ENCODE measurements around the gene PRUNE2. TPM values are rescaled to one million over a fixed set of nuclear protein-coding genes. Genes with fewer than 3 reads are reported as not detected.

PRUNE2 gene
- total and polyA plus RNA-seq, 2 of the 8 experiments (the other 6 are each of a cell fraction or from before 2014, with no cell fraction given), result 5.5 to 13.3 TPM

DNA sequence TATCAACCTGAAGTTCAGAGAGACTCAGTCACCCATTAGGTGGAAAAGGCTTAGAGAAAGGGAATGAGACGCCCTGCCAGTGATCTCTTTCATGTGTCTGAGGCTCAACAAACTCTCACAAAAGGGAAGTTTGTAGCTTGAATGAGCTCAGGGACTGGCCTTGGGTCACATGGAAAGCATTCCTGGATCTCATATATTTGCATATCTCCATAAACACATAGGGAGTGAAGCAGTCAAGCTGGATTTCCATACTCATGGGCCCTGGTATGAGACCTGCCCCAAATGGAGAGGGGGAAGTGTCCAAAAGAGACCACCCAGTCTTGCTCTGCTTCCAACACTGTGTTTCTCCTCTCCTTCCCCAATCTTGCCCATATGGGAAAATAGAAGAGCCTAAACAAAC lies 26.4 kb upstream of the PRUNE2 start:
- DNase-seq (ENCODE audit: low read depth in 1 of 2, low spot score in 2 of 2) (no peak), FAIRE-seq (no peak)
- CTCF ChIA-PET (ENCODE audit: partially characterized antibody), result interaction anchor here (0.9 to 1.6 kb wide), 4 partner anchors 10 to 195 kb away, joined by 3 to 7 read pairs (median 4); no protein-coding TSS in a partner anchor
- Histone ChIP-seq H3K4me3 (ENCODE audit: extremely low read depth in 1 of 4, insufficient read depth in 2 of 4, low read depth in 3 of 4, low read length in 4 of 4) (no peak overlapping the region), H4K8ac (ENCODE audit: extremely low read depth, insufficient read depth, low read length) (no peak overlapping the region), H2AK5ac (ENCODE audit: low read depth, low read length) (no peak overlapping the region), H4K5ac (ENCODE audit: insufficient read length, low read depth, low read length) (no peak overlapping the region), H3K36me3 (ENCODE audit: control insufficient read depth in 2 of 4, insufficient read depth in 4 of 4, low read length in 3 of 4) (no peaks in the 10 kb centered on the region), H3K27me3 (replicated peaks in 1 of 4; ENCODE audit: control insufficient read depth in 3 of 4, extremely low read depth in 1 of 4, insufficient read depth in 3 of 4, low read length in 3 of 4) (no peaks in the 10 kb centered on the region), H3K4ac (replicated peaks; ENCODE audit: insufficient read length, low read depth, low read length) (no peak overlapping the region), H2BK15ac (ENCODE audit: low read length) (no peak overlapping the region), H2BK120ac (replicated peaks; ENCODE audit: low read depth, low read length) (no peak overlapping the region), H2BK5ac (ENCODE audit: low read depth, low read length) (no peak overlapping the region), H3K9ac (replicated peaks in 1 of 4; ENCODE audit: extremely low read depth in 1 of 4, low read depth in 3 of 4, low read length in 3 of 4) (no peak overlapping the region), H3K18ac (ENCODE audit: extremely low read depth, low read length) (no peak overlapping the region), H3K9me3 (ENCODE audit: insufficient read depth in 2 of 2, low read depth in 1 of 2, low read length in 1 of 2) (no peaks in the 10 kb centered on the region; a peak in 1 of 4 replicates), H4K20me1 (replicated peaks in 1 of 2; ENCODE audit: control insufficient read depth in 1 of 2, insufficient read depth in 2 of 2, low read length in 2 of 2) (no peaks in the 10 kb centered on the region), H3K79me1 (ENCODE audit: low read depth, low read length) (no peaks in the 10 kb centered on the region), H4K91ac (replicated peaks; ENCODE audit: insufficient read length, low read length) (no peak overlapping the region), H3K23me2 (ENCODE audit: low read depth, low read length) (no peaks in the 10 kb centered on the region; the same call in 1 of the 2 replicates), H2BK12ac (ENCODE audit: low read depth, low read length) (no peak overlapping the region), H3K79me2 (ENCODE audit: control insufficient read depth in 1 of 2, insufficient read depth in 2 of 2, low read length in 2 of 2) (no peaks in the 10 kb centered on the region), H3K23ac (ENCODE audit: insufficient read length) (no peak overlapping the region), H3K14ac (ENCODE audit: insufficient read length) (no peak overlapping the region), H3K4me2 (ENCODE audit: insufficient read depth in 1 of 2, low read depth in 2 of 2, low read length in 2 of 2) (no peak overlapping the region), H3K4me1 (replicated peaks in 1 of 4; ENCODE audit: control insufficient read depth in 3 of 4, insufficient read depth in 4 of 4, low read length in 3 of 4) (no peaks in the 10 kb centered on the region), H3K27ac (ENCODE audit: low read depth, low read length) (no peak overlapping the region), H2BK20ac (ENCODE audit: low read length) (no peak overlapping the region), H2AFZ (ENCODE audit: low read length) (no peak overlapping the region), H3K56ac (replicated peaks; ENCODE audit: insufficient read length, low read depth, low read length) (no peak overlapping the region)
- POLR2A ChIA-PET (ENCODE audit: partially characterized antibody), result no interaction called here
- WGBS, 2 experiments (ENCODE audit: extremely low coverage in 1 of 2, insufficient coverage in 1 of 2, insufficient read length in 1 of 2, insufficient replicate concordance in 2 of 2, low coverage in 1 of 2, low lambda C conversion rate in 2 of 2, missing lambda C conversion rate in 1 of 2), result 85% methylated on average over 1 of the region's 1 CpG; no CpG with 5 or more reads in 1 of the 2 experiments
- no peak for TF ChIP-seq KDM4A (IDR thresholded peaks at IDR 0.05; ENCODE audit: low read depth, low read length, severe bottlenecking)
- TF ChIP-seq RNF2 (IDR thresholded peaks at IDR 0.05; ENCODE audit: borderline replicate concordance, low read depth, low read length, missing control alignments, poor library complexity, severe bottlenecking), result no peak
- TF ChIP-seq GTF2F1 (IDR thresholded peaks at IDR 0.05; ENCODE audit: borderline replicate concordance, low read depth, low read length), result no peak
- no peak for TF ChIP-seq EGR1 (IDR thresholded peaks at IDR 0.05; ENCODE audit: borderline replicate concordance, low read depth, low read length)
- TF ChIP-seq BCL11A (IDR thresholded peaks at IDR 0.05; ENCODE audit: low read depth in 2 of 2, low read length in 2 of 2), result no peak
- no peak for TF ChIP-seq TAF1 (IDR thresholded peaks at IDR 0.05; ENCODE audit: low read depth, low read length)
- TF ChIP-seq CEBPB (IDR thresholded peaks at IDR 0.05; ENCODE audit: low read depth, low read length), result no peak
- no peak for TF ChIP-seq SIN3A (conservative IDR thresholded peaks at IDR 0.05 in 1 of 2, IDR thresholded peaks at IDR 0.05 in 1 of 2; ENCODE audit: low read depth in 1 of 2, low read length in 2 of 2)
- no peak for TF ChIP-seq KDM5A (IDR thresholded peaks at IDR 0.05; ENCODE audit: low read length)
- TF ChIP-seq TAF7 (optimal IDR thresholded peaks at IDR 0.05; ENCODE audit: borderline replicate concordance, low read depth, low read length), result no peak
- no peak for TF ChIP-seq HDAC6 (IDR thresholded peaks at IDR 0.05; ENCODE audit: low read depth, low read length)
- no peak for TF ChIP-seq BACH1 (IDR thresholded peaks at IDR 0.05; ENCODE audit: low read length)
- no peak for TF ChIP-seq SP4 (IDR thresholded peaks at IDR 0.05; ENCODE audit: low read length)
- no peak for TF ChIP-seq BRCA1 (IDR thresholded peaks at IDR 0.05; ENCODE audit: low read depth, low read length)

All from H1 (cell line).